Loucy (cell line): ENCODE measurements around the gene GNB1L.

Source experiments
- H2AFZ ChIP-seq: fragments of 200-600 bp; sonication (generic); 2 replicates; pipeline ENCODE4 v1.6.0; 2016; ENCODE audit warnings: antibody characterized with exemption, mild to moderate bottlenecking, low read length, moderate library complexity
- H3F3A ChIP-seq: fragments of 200-600 bp; 2 replicates; pipeline ENCODE4 v1.6.0; 2016; ENCODE audit warnings: antibody characterized with exemption, low read depth, mild to moderate bottlenecking
- H3K27me3 ChIP-seq: fragments of 200-600 bp; sonication (generic); 2 replicates; pipeline ENCODE4 v1.6.1; 2014; ENCODE audit warnings: low read length, mild to moderate bottlenecking; ENCODE audit not compliant: insufficient read depth, poor library complexity, severe bottlenecking
- H3K36me3 ChIP-seq: fragments of 200-600 bp; sonication (generic); 2 replicates; pipeline ENCODE4 v1.6.1; 2016; ENCODE audit warnings: low read length; ENCODE audit not compliant: insufficient read depth
- H3K4me1 ChIP-seq: fragments of 200-600 bp; sonication (generic); 2 replicates; pipeline ENCODE4 v1.5.1; 2014; ENCODE audit warnings: low read length, mild to moderate bottlenecking; ENCODE audit not compliant: insufficient read depth, poor library complexity, severe bottlenecking
- H3K4me2 ChIP-seq: fragments of 200-600 bp; sonication (generic); 2 replicates; pipeline ENCODE4 v1.6.0; 2014; ENCODE audit warnings: antibody characterized with exemption, low read length, low read depth, mild to moderate bottlenecking; ENCODE audit not compliant: poor library complexity, severe bottlenecking
- H3K4me3 ChIP-seq: fragments of 200-600 bp; sonication (generic); 2 replicates; pipeline ENCODE4 v1.5.1; 2014; ENCODE audit warnings: low read length, mild to moderate bottlenecking, mixed read lengths; ENCODE audit not compliant: poor library complexity, severe bottlenecking
- H3K79me2 ChIP-seq: fragments of 200-600 bp; sonication (generic); 2 replicates; pipeline ENCODE4 v1.6.1; 2014; ENCODE audit warnings: low read length; ENCODE audit not compliant: insufficient read depth
- H3K9ac ChIP-seq: fragments of 200-600 bp; sonication (generic); 2 replicates; pipeline ENCODE4 v1.6.0; 2014; ENCODE audit warnings: mild to moderate bottlenecking, low read depth, low read length, moderate library complexity; ENCODE audit not compliant: poor library complexity, severe bottlenecking
- H3K9me2 ChIP-seq: fragments of 200-600 bp; sonication (generic); replicated peaks from 2 replicates; pipeline ENCODE4 v1.6.1; 2016; ENCODE audit warnings: low read depth, low read length, mixed read lengths
- H3K9me3 ChIP-seq: fragments of 200-600 bp; sonication (generic); 2 replicates; pipeline ENCODE4 v1.6.1; 2014; ENCODE audit warnings: mild to moderate bottlenecking, antibody characterized with exemption, low read length, low read depth; ENCODE audit not compliant: insufficient read depth
- H4K20me1 ChIP-seq: fragments of 200-600 bp; sonication (generic); 2 replicates; pipeline ENCODE4 v1.6.0; 2014; ENCODE audit warnings: antibody characterized with exemption, low read length, mild to moderate bottlenecking; ENCODE audit not compliant: insufficient read depth, poor library complexity, severe bottlenecking
- CTCF ChIP-seq: fragments of 200-600 bp; sonication (generic); conservative IDR thresholded peaks from 2 replicates; pipeline ENCODE4 v1.5.1; 2014; ENCODE audit warnings: mild to moderate bottlenecking, antibody characterized with exemption, low read length
- EZH2phosphoT487 ChIP-seq: fragments of 200-600 bp; IDR thresholded peaks from 2 replicates; pipeline ENCODE4 v1.6.1; 2018; ENCODE audit warnings: antibody characterized with exemption, mild to moderate bottlenecking, moderate library complexity, borderline replicate concordance

GNB1L gene

GRCh38 chr22:19853879-19854777, 546 bp downstream of the GNB1L start:
- H3F3A ChIP-seq = no peaks in the 10 kb centered on the region
- peak overlapping the region; percentile 97 for H3K4me2 ChIP-seq
- H3K9me2 ChIP-seq = no peaks in the 10 kb centered on the region
- H4K20me1 ChIP-seq = peaks cover 44% of the 10 kb centered on the region
- H3K36me3 ChIP-seq = peaks cover 21% of the 10 kb centered on the region; the same call in 1 of the 2 replicates
- peak overlapping the region; percentile 96 for H3K4me3 ChIP-seq
- peaks cover 5% of the 10 kb centered on the region for H3K27me3 ChIP-seq
- peaks cover 38% of the 10 kb centered on the region for H3K4me1 ChIP-seq
- TF ChIP-seq EZH2phosphoT487 = no peak
- no peak for TF ChIP-seq CTCF
- peaks cover 83% of the 10 kb centered on the region for H3K79me2 ChIP-seq
- peak overlapping the region; percentile 55; the same call in 1 of the 2 replicates for H2AFZ ChIP-seq
- peak overlapping the region; percentile 99 for H3K9ac ChIP-seq
- no peaks in the 10 kb centered on the region for H3K9me3 ChIP-seq

- Histone ChIP-seq H3K27me3 (peaks cover 5% of the 10 kb centered on the region), H3K4me3 (peak overlapping the region; percentile 96), H3K9me3 (no peaks in the 10 kb centered on the region), H3K9ac (peak overlapping the region; percentile 99), H2AFZ (no peak overlapping the region), H3F3A (no peaks in the 10 kb centered on the region), H3K4me1 (peaks cover 38% of the 10 kb centered on the region), H3K9me2 (no peaks in the 10 kb centered on the region), H3K36me3 (peaks cover 21% of the 10 kb centered on the region; the same call in 1 of the 2 replicates), H4K20me1 (peaks cover 44% of the 10 kb centered on the region), H3K79me2 (peaks cover 90% of the 10 kb centered on the region), H3K4me2 (peak overlapping the region; percentile 97)
- TF ChIP-seq CTCF (no peak), EZH2phosphoT487 (no peak)
These were observed 1.4 kb downstream of the GNB1L start for GRCh38 chr22:19853058-19853878.

GRCh38 chr22:19852177-19852781, 2.4 kb downstream of the GNB1L start:
- H3K4me1 ChIP-seq = peaks cover 38% of the 10 kb centered on the region
- H2AFZ ChIP-seq = no peak overlapping the region
- TF ChIP-seq CTCF (no peak), EZH2phosphoT487 (no peak)
- H3K9me3 ChIP-seq = no peaks in the 10 kb centered on the region
- peaks cover 21% of the 10 kb centered on the region; the same call in 1 of the 2 replicates for H3K36me3 ChIP-seq
- peak overlapping the region; percentile 96 for H3K4me3 ChIP-seq
- H4K20me1 ChIP-seq = peaks cover 44% of the 10 kb centered on the region
- H3K4me2 ChIP-seq = peak overlapping the region; percentile 97
- H3F3A ChIP-seq = no peaks in the 10 kb centered on the region
- peak overlapping the region; percentile 99 for H3K9ac ChIP-seq
- no peaks in the 10 kb centered on the region for H3K9me2 ChIP-seq
- H3K27me3 ChIP-seq = peaks cover 5% of the 10 kb centered on the region
- peaks cover 91% of the 10 kb centered on the region for H3K79me2 ChIP-seq
